HG02588 (cell line): ENCODE data around the gene PRXL2C.
A peak's percentile ranks its signal among the peaks of the same experiment; 100 is the strongest.
"Not testable (repeated sequence)": the region's sequence is repeated elsewhere in the genome, so short reads cannot be mapped to it uniquely, and the experiment has no call there.

Experiments used
- ATAC-seq: cut with Tn5 transposase; IDR thresholded peaks from one replicate; pipeline ENCODE4 v1.9.1; 2021; ENCODE audit warnings: mild to moderate bottlenecking, moderate library complexity; ENCODE audit not compliant: unreplicated experiment

PRXL2C gene

DNA sequence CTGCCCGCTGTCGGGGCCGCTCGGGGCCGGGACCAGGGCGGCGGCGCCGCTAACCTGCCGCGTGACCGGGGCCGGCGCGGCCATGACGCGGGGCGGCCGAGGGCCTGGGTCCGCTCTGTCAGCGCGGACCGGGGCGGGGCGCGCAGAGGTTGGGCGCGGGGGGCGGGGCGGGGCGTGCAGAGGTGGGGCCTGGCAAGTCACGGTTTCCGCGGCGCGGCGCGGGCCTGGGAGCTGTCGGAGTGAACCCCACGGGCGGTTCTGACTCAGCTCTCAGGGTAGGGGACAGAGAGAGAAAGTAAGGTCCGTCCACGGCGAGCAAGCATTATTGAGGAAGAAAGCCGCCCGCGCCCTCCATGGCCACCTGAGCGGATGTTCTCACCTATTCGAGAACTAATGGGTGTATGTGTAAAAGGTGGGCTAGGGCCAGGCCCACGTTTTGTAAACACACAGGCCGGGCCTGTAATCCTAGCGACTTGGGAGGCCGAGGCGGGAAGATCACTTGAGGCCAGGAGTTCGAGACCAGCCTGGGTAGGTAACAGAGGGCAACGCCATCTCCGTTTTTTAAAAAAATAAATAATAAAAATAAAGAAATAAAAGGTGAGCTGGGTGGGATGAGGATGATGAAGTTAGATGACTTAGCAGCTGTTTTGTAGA is at the start of gene PRXL2C:
Gene PRXL2C (minus strand): TSS at position 120 of the 654 bp plus-strand sequence. CDS start 36 bp downstream, at position 84.
- ATAC-seq = peak; percentile 76

GRCh38 chr9:96700721-96701375 is 45.7 kb upstream of the PRXL2C start:
- ATAC-seq = not testable (repeated sequence)

GRCh38 chr9:96691326-96691725 is 36.2 kb upstream of the PRXL2C start:
- ATAC-seq = no peak

GRCh38 chr9:96688745-96689464 is 33.8 kb upstream of the PRXL2C start:
- no peak for ATAC-seq

DNA sequence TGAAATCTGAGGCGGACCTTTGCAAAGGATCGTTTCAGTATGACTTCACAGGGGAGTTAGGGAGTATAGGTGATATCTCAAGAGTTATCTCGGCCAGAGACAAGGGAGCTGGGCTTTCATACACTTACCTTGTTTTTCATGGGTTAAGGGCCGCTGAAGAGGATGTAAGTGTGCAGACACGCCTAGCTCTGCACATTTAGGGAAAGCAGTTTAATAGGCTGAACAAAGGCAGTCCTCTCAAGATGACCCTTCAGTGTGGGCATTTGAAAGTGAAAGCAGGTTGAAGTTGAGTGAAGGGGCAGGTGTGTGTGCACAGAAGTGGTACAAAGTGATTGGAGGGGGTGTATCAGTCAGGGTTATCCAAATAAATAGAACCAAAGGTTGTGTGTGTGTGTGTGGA is 33.1 kb upstream of the PRXL2C start:
- ATAC-seq = no peak

- no peak for ATAC-seq
These were observed 31.7 kb upstream of the PRXL2C start for GRCh38 chr9:96686638-96687335.

- ATAC-seq = no peak
These were observed 25.8 kb upstream of the PRXL2C start for GRCh38 chr9:96680812-96681499.

DNA sequence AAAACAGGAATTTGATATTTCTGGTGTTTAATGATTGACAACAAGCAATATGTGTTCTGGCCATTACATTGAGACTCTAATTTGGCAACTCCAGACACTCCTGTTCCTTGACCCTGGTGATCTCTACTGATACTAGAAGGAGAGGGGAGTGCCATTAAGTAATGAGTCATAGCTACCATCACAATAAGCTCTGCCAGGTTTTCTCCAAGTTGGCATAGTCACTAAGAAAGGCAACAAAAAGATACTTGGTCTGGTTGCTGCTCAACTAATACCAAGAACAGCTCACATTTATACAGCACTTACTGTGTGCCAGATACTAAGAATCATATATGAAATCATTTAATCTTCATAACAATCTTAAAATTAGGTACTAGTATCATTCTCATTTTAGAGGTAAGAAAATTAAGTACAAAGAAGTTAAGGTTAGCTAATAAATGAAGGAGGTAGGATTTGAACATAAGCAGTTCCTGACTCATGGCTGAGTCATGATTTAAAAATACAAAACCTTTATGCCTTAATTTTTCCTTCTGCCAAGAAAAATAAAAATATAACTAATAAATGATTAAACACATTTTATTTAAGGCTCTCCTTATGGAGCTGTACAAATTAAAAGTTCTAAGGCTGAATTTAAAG is 19.9 kb upstream of the PRXL2C start:
- ATAC-seq = no peak

DNA sequence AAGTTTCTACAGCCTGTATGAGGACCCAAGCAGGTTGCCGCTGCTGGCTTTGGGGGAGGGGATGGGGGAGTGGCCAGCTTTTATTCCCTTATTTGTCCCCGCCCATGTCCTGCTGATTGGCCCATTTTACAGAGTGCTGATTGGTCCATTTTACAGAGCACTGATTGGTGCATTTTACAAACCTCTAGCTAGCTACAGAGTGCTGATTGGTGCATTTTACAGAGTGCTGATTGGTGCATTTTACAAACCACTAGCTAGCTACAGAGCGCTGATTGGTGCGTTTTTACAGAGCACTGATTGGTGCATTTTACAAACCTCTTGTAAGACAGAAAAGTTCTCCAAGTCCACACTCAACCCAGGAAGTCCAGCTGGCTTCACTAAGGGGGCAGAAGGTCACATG is 18.7 kb upstream of the PRXL2C start:
- ATAC-seq = not testable (repeated sequence)

- no peak for ATAC-seq
These were observed 13.9 kb upstream of the PRXL2C start for GRCh38 chr9:96668868-96669534.

DNA sequence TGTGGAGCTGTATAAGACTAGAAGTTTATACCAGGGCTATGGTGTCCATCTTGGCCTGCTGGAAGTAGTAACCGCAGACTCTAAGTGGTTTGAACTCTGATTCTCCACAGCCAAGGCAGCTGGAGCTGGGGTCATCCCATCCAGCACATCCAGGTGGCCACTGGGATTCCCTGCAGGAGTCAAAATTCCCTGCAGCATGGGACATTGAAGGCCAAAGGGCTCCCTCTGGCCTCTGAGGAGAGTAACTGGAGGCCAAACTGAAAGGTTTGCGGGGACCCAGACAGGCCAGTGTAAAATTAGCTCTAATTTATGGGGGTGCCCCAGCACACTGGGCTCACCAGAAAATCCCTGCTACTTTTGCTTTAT is 12.2 kb upstream of the PRXL2C start:
- ATAC-seq = no peak

DNA sequence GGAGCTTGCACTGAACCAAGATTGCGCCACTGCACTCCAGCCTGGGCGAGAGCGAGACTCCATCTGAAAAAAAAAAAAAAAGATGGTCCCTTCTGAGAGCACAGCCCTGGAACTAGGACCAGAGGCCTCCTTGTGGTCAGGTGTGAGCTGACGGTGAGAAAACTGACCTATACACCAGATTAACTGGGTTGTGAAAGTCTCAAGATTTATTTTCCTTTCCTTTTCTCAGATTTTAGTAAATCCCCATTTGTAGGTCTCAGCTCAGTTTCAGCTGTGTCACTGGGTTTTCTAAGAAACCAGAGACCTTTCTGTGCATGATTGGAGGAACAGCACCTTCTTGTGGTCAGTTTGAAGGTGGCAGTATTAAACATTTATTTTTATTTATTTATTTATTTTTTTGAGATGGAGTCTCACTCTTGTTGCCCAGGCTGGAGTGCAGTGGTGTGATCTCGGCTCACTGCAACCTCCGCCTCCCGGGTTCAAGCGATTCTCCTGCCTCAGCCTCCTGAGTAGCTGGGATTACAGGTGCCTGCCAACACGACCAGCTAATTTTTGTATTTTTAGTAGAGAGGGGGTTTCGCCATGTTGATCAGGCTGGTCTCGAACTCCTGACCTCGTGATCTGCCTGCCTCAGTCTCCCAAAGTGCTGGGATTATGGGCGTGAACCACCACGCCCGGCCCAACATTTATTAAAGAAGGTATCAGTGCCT is 11.7 kb upstream of the PRXL2C start:
- ATAC-seq = peak; percentile 55

DNA sequence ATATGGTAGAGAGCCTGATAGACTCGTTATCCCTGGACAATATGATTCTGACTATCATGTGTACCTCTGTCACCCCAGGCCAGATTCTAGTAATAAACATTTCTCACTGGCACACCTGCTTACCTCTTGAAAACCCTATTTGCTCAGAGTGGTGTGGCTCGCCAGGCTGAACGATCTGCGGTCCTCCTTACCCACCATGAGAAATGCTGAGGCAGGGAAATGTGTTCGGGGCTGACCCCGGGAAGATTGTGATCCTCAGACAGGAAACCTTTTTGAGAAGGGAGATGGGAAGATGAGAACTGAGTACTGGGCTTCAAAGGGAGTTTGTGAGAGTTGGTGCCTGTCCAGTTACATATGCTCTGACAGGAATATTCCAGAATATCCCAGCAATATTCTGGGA is 10.7 kb upstream of the PRXL2C start:
- no peak for ATAC-seq

DNA sequence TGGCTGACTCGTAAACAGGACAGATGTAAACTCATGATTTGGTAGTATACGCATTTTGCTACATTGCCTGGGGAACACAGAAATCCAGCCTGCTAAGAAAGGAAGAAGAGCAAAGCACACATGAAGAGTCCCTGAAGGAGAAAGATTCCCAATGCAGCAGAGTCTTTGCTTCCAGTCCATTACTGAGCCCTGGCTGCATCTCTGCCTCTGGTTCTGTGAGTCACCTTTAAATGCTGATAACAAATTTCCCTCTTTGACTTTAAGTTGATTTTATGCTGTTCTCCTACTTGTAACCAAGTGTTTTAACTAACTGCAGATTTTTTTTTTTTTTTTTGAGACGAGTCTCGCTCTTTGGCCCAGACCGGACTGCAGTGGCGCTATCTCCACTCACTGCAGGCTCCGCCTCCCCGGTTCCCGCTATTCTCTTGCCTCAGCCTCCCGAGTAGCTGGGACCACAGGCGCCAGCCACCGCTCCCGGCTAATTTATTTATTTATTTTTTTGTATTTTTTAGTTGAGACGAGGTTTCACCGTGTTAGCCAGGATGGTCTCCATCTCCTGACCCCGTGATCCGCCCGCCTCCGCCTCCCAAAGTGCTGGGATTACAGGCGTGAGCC is 8.5 kb upstream of the PRXL2C start:
- ATAC-seq = no peak

DNA sequence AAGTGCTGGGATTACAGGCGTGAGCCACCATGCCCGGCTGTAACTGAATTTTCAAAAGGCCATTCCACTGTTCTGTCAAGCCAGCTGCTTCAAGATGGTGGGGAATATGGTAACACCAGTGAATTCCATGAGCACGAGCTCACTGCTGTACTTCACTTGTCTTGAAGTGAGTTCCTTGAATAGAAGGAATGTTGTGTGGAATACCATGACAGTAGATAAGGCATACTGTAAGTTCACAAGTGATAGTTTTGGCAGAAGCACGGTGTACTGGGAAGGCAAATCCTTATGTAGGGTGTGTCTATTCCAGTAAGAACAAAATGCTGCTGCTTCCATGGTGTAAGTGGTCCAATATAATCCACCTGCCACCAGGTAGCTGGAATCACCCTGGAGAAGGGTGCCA is 6.6 kb upstream of the PRXL2C start:
- no peak for ATAC-seq

GRCh38 chr9:96660692-96661248 is 5.7 kb upstream of the PRXL2C start:
- no peak for ATAC-seq

GRCh38 chr9:96654450-96655197 is 493 bp downstream of the PRXL2C start:
- ATAC-seq = peak; percentile 54

DNA sequence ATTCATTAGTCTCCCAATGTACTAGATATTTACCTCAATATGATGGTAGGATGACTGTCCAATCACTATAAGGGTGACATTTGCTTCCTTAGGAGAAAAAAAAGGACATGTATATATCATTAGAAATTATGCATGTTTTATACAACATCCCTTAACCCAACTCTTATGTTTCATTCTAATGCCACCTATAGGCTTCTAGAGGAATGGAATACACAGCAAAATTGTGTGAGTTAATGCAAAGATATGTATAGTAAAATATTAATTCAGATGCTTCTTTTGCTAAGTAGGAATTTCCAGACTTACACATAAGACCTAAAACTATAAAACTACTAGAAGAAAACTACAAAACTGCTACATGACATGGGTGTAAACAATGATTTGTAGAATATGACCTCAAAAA is 3.5 kb downstream of the PRXL2C start:
- no peak for ATAC-seq
